Pulmonary artery endothelial cell (primary cell): ENCODE data around the gene EGR1. TPM values are rescaled to one million over a fixed set of nuclear protein-coding genes. Genes with fewer than 3 reads are reported as not detected.
"Not testable (repeated sequence)": the region's sequence is repeated elsewhere in the genome, so short reads cannot be mapped to it uniquely, and the experiment has no call there.

Experiments used
- DNase-seq: peaks from one replicate; pipeline ENCODE4 v3.0.0-alpha.2; 2011; ENCODE audit warnings: low read depth, low spot score
- total RNA-seq: library from RNA; depleted of rRNA; stranded (reverse); fragments of >200 nt; gene quantifications from 2 replicates; pipeline ENCODE4 v1.2.3, GENCODE V29; 2014

The EGR1 gene
- total RNA-seq, 1 donor from 2014 or later: 0.73 TPM

- DNase-seq: no peak
Observed at GRCh38 chr5:138506370-138507306, 41.4 kb downstream of the EGR1 start.

GRCh38 chr5:138507485-138507884 is 42.2 kb downstream of the EGR1 start:
- DNase-seq: not testable (repeated sequence)

- no peak for DNase-seq
Observed at GRCh38 chr5:138508958-138509357, 43.7 kb downstream of the EGR1 start.

GRCh38 chr5:138514021-138514420 is 48.7 kb downstream of the EGR1 start:
- DNase-seq: no peak

GRCh38 chr5:138515556-138516245 is 50.4 kb downstream of the EGR1 start:
- no peak for DNase-seq

- no peak for DNase-seq
Observed at GRCh38 chr5:138517437-138517836, 52.2 kb downstream of the EGR1 start.

Other genes with a start within 250 kb of the EGR1 start
- not detected in 2 replicates for gene GFRA3, start 190.9 kb upstream of the EGR1 start, total RNA-seq
- 6.0 and 15.5 TPM in 2 replicates for gene CDC25C, start 133.7 kb upstream of the EGR1 start, total RNA-seq
- 30.7 and 30.8 TPM in 2 replicates for gene FAM53C, start 127.2 kb upstream of the EGR1 start, total RNA-seq
- 47.4 and 52.0 TPM in 2 replicates for gene KDM3B, start 112.8 kb upstream of the EGR1 start, total RNA-seq
- 2.0 and 4.2 TPM in 2 replicates for gene REEP2, start 26.4 kb upstream of the EGR1 start, total RNA-seq
- 140 and 162 TPM in 2 replicates for gene ETF1, start 77.8 kb downstream of the EGR1 start, total RNA-seq
- gene HSPA9, start 109.9 kb downstream of the EGR1 start, total RNA-seq: 297 and 407 TPM in 2 replicates